Progenitor cell of endocrine pancreas (in vitro differentiated cells): ENCODE measurements around the gene NRN1L. TPM values are rescaled to one million over a fixed set of nuclear protein-coding genes. Genes with fewer than 3 reads are reported as not detected.

Experiments
- DNase-seq: peaks from one replicate; pipeline ENCODE4 v3.0.0; 2021; ENCODE audit warnings: low spot score; ENCODE audit not compliant: unreplicated experiment
- H3K27ac Mint-ChIP-seq: 2 replicates; pipeline ENCODE4 v1.8.0; 2021; ENCODE audit warnings: mild to moderate bottlenecking, moderate library complexity, mixed read lengths
- H3K27me3 Mint-ChIP-seq: 2 replicates; pipeline ENCODE4 v1.8.0; 2021; ENCODE audit warnings: mixed read lengths
- H3K36me3 Mint-ChIP-seq: 2 replicates; pipeline ENCODE4 v1.8.0; 2022; ENCODE audit warnings: mixed read lengths; ENCODE audit not compliant: insufficient read depth
- H3K4me1 Mint-ChIP-seq: 2 replicates; pipeline ENCODE4 v1.8.0; 2021; ENCODE audit warnings: low read depth, mixed read lengths
- H3K4me3 Mint-ChIP-seq: 2 replicates; pipeline ENCODE4 v1.8.0; 2021; ENCODE audit warnings: low read depth, mild to moderate bottlenecking, moderate library complexity, mixed read lengths
- H3K9me3 Mint-ChIP-seq: 2 replicates; pipeline ENCODE4 v1.8.0; 2021; ENCODE audit warnings: low read depth, mixed read lengths
- total RNA-seq: library from RNA; stranded (reverse); gene quantifications from 2 replicates; pipeline ENCODE4 v1.2.1, GENCODE V29; 2021
- TF ChIP-seq, protein P1 (sequence below): fragments of 200-600 bp; sonication (generic); IDR thresholded peaks from one replicate; pipeline ENCODE4 v1.5.0; 2021; ENCODE audit warnings: antibody characterized with exemption, mild to moderate bottlenecking; ENCODE audit not compliant: unreplicated experiment

The NRN1L gene
- total RNA-seq, 1 donor from 2014 or later, result not detected

DNA sequence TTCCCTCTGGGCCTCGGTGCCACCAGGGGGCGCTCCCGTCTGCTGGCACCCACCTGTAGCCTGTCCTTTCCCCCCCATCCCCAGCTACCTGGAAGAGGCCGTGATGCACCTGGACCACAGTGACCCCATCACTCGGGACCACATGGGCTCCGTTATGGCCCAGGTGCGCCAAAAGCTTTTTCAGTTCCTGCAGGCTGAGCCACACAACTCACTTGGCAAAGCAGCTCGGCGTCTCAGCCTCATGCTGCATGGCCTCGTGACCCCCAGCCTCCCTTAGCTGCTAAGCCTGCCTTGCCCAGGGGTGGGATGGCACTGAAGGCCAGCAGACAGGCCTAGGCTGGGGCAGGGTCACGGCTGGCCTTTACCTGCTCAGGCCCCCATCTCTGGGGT is 818 bp upstream of the NRN1L start:
- no peak overlapping the region for H3K27ac Mint-ChIP-seq
- H3K4me3 Mint-ChIP-seq, result no peak overlapping the region
- TF ChIP-seq, protein P1, sequence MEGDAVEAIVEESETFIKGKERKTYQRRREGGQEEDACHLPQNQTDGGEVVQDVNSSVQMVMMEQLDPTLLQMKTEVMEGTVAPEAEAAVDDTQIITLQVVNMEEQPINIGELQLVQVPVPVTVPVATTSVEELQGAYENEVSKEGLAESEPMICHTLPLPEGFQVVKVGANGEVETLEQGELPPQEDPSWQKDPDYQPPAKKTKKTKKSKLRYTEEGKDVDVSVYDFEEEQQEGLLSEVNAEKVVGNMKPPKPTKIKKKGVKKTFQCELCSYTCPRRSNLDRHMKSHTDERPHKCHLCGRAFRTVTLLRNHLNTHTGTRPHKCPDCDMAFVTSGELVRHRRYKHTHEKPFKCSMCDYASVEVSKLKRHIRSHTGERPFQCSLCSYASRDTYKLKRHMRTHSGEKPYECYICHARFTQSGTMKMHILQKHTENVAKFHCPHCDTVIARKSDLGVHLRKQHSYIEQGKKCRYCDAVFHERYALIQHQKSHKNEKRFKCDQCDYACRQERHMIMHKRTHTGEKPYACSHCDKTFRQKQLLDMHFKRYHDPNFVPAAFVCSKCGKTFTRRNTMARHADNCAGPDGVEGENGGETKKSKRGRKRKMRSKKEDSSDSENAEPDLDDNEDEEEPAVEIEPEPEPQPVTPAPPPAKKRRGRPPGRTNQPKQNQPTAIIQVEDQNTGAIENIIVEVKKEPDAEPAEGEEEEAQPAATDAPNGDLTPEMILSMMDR, result peak; percentile 90
- DNase-seq, result peak; percentile 70
- H3K36me3 Mint-ChIP-seq, result peaks cover 16% of the 10 kb centered on the region
- H3K27me3 Mint-ChIP-seq, result no peaks in the 10 kb centered on the region
- no peaks in the 10 kb centered on the region for H3K9me3 Mint-ChIP-seq
- H3K4me1 Mint-ChIP-seq, result peaks cover 2% of the 10 kb centered on the region

DNA sequence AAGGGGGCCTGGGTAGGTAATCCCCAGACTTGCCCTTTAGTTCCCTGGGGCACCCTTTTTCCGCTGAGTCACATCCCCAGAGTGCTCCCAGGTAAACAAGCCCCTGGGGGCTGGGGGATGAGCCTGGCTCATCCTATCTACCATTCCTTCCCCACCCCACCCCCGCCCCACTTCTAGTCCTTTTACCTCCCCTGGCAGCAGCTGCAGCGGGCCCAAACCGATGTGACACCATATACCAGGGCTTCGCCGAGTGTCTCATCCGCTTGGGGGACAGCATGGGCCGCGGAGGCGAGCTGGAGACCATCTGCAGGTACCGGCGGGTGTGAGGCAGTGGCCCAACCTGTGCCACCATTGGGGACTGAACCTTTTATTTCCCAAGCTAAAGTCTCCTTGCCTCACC is 860 bp downstream of the NRN1L start:
- H3K27ac Mint-ChIP-seq, result no peak overlapping the region
- H3K4me3 Mint-ChIP-seq, result no peak overlapping the region

DNA sequence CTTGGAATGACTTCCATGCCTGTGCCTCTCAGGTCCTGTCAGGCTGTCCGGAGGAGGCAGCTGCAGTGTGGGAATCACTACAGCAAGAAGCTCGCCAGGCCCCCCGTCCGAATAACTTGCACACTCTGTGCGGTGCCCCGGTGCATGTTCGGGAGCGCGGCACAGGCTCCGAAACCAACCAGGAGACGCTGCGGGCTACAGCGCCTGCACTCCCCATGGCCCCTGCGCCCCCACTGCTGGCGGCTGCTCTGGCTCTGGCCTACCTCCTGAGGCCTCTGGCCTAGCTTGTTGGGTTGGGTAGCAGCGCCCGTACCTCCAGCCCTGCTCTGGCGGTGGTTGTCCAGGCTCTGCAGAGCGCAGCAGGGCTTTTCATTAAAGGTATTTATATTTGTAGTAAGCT is 1.3 kb downstream of the NRN1L start:
- Mint-ChIP-seq H3K9me3 (no peaks in the 10 kb centered on the region), H3K4me3 (no peak overlapping the region), H3K4me1 (peaks cover 6% of the 10 kb centered on the region), H3K27ac (no peak overlapping the region), H3K27me3 (no peaks in the 10 kb centered on the region), H3K36me3 (peaks cover 13% of the 10 kb centered on the region)
- TF ChIP-seq, protein P1, result no peak
- DNase-seq, result no peak

More for the DNA sequence above, 860 bp downstream of the NRN1L start:
- Mint-ChIP-seq H3K4me1 (peaks cover 3% of the 10 kb centered on the region), H3K36me3 (peaks cover 13% of the 10 kb centered on the region), H3K9me3 (no peaks in the 10 kb centered on the region), H3K27me3 (no peaks in the 10 kb centered on the region)
- DNase-seq, result no peak
- TF ChIP-seq, protein P1, result no peak

DNA sequence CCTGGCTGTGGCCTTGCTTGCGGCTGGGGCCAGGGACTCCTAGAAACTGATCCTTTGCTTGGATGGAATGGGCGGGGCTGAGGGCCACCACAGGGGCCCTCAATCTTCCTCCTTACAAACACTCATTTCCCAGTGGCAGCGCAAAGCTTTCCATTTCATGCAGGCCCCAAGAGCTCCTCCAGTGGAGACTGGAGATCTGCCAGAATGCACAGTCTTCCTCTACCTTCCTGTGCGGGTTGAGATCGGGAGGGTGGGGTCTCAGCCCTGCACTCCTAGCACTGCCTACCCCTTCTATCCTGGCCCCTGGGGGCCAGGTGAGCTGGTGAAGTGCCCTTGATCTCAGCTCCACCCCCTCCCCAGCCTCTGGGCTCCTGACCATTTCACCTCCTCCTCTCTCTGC is 1.7 kb downstream of the NRN1L start:
- H3K9me3 Mint-ChIP-seq, result no peaks in the 10 kb centered on the region
- no peak overlapping the region for H3K4me3 Mint-ChIP-seq
- H3K27ac Mint-ChIP-seq, result no peak overlapping the region
- TF ChIP-seq, protein P1, result no peak
- peaks cover 6% of the 10 kb centered on the region for H3K4me1 Mint-ChIP-seq
- peaks cover 13% of the 10 kb centered on the region for H3K36me3 Mint-ChIP-seq
- no peaks in the 10 kb centered on the region for H3K27me3 Mint-ChIP-seq
- DNase-seq, result no peak

DNA sequence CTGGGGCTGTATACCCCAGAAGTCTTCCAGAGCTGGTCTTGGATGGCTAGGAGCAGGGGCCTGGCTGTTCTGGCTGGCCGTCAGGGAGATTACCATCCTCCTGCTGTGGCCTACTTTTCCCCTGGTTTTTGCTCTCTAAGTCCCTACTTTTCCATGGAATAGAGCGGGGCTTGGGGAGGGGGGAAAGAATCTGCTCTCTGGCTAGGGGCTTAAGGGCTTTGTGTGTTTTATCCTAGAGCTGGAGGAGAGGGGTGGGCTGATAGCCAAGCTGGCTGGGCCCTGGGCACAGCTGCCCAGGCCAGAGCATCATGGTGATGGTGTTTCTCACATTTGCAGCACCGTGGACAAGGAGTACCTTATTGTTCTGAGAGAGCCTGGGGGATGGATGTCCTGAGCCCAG is 3.6 kb downstream of the NRN1L start:
- Mint-ChIP-seq H3K4me1 (peaks cover 12% of the 10 kb centered on the region), H3K27ac (no peak overlapping the region), H3K36me3 (peaks cover 7% of the 10 kb centered on the region), H3K27me3 (no peaks in the 10 kb centered on the region), H3K4me3 (no peak overlapping the region), H3K9me3 (no peaks in the 10 kb centered on the region)
- no peak for DNase-seq
- TF ChIP-seq, protein P1, result no peak
